ENCODE data around the gene MDH2. TPM values are rescaled to one million over a fixed set of nuclear protein-coding genes. Genes with fewer than 3 reads are reported as not detected.
"Not testable (repeated sequence)": the region's sequence is repeated elsewhere in the genome, so short reads cannot be mapped to it uniquely, and the experiment has no call there.

MDH2 gene
- total RNA-seq, 4 donors from 2014 or later, result 92.5 to 160 (median 131) TPM

- TF ChIP-seq CTCF (IDR thresholded peaks at IDR 0.05), result peak; percentile 84 to 91 (median 88)
- TF ChIP-seq POLR2A (IDR thresholded peaks at IDR 0.05), result no peak
- Histone ChIP-seq H3K4me1 (peaks cover 0 to 4% (median 0%) of the 10 kb centered on the region in 3 donors), H3K36me3 (peaks cover 0 to 56% (median 0%) of the 10 kb centered on the region in 3 donors), H3K4me3 (no peak overlapping the region), H3K27me3 (no peaks in the 10 kb centered on the region), H3K27ac (no peak overlapping the region), H3K9me3 (no peaks in the 10 kb centered on the region)
- 47 to 52% methylated on average over 6 of the region's 6 CpGs for WGBS, 2 donors
- intact Hi-C loops (cut with DNase I), result loop anchor here (5.0 kb wide), 1 partner anchor 153 kb away; no protein-coding TSS in a partner anchor
- DNase-seq, result no peak
These were observed 27.7 kb upstream of the MDH2 start for GRCh38 chr7:76020031-76020714.

GRCh38 chr7:76022026-76022780 is 25.7 kb upstream of the MDH2 start:
- no peak overlapping the region for H3K4me3 ChIP-seq
- peaks cover 0 to 71% (median 0%) of the 10 kb centered on the region in 3 donors for H3K36me3 ChIP-seq
- no peak overlapping the region for H3K27ac ChIP-seq
- no peak for DNase-seq
- no peaks in the 10 kb centered on the region for H3K27me3 ChIP-seq
- no peaks in the 10 kb centered on the region for H3K9me3 ChIP-seq
- intact Hi-C loops (cut with DNase I), result loop anchor here (5.0 kb wide), 1 partner anchor 155 kb away; no protein-coding TSS in a partner anchor
- 96 to 97% methylated on average over 7 of the region's 7 CpGs for WGBS, 2 donors
- peaks cover 0 to 4% (median 0%) of the 10 kb centered on the region in 3 donors for H3K4me1 ChIP-seq
- TF ChIP-seq CTCF (IDR thresholded peaks at IDR 0.05) (no peak), POLR2A (IDR thresholded peaks at IDR 0.05) (no peak)

- TF ChIP-seq CTCF (IDR thresholded peaks at IDR 0.05), result no peak
- TF ChIP-seq POLR2A (IDR thresholded peaks at IDR 0.05), result no peak
- H3K27ac ChIP-seq, result no peak overlapping the region
- no peaks in the 10 kb centered on the region for H3K9me3 ChIP-seq
- intact Hi-C loops (cut with DNase I), result loop anchor here (5.0 kb wide), 1 partner anchor 156 kb away; no protein-coding TSS in a partner anchor
- H3K36me3 ChIP-seq, result peaks cover 0 to 76% (median 0%) of the 10 kb centered on the region in 3 donors
- WGBS, 2 donors, result 33 to 56% methylated on average over 4 of the region's 4 CpGs
- no peak overlapping the region for H3K4me3 ChIP-seq
- no peaks in the 10 kb centered on the region for H3K27me3 ChIP-seq
- peaks cover 0 to 4% (median 0%) of the 10 kb centered on the region in 3 donors for H3K4me1 ChIP-seq
- no peak for DNase-seq
These were observed 24.9 kb upstream of the MDH2 start for GRCh38 chr7:76023002-76023401.

- TF ChIP-seq CTCF (IDR thresholded peaks at IDR 0.05), result peak in 1 of 6 experiments; percentile 35
- H3K27ac ChIP-seq; H3K4me1 ChIP-seq; DNase-seq; H3K9me3 ChIP-seq; intact Hi-C loops (cut with DNase I); H3K4me3 ChIP-seq; H3K27me3 ChIP-seq: not testable (repeated sequence)
- WGBS, 2 donors, result 81 to 96% methylated on average over 6 to 7 of the region's 7 CpGs
- H3K36me3 ChIP-seq, result peaks cover 0 to 49% (median 0%) of the 10 kb centered on the region in 3 donors
These were observed 18.2 kb upstream of the MDH2 start for GRCh38 chr7:76029682-76030081.

- TF ChIP-seq CTCF (IDR thresholded peaks at IDR 0.05) (no peak), POLR2A (IDR thresholded peaks at IDR 0.05) (no peak)
- 93 to 100% methylated on average over 1 of the region's 1 CpG for WGBS, 2 donors
- peaks cover 0 to 32% (median 0%) of the 10 kb centered on the region in 3 donors for H3K36me3 ChIP-seq
- peaks cover 0 to under 1% (median 0%) of the 10 kb centered on the region in 3 donors for H3K4me1 ChIP-seq
- no peak for DNase-seq
- intact Hi-C loops (cut with DNase I), result no loop called here
- H3K27me3 ChIP-seq, result no peaks in the 10 kb centered on the region
- H3K9me3 ChIP-seq, result no peaks in the 10 kb centered on the region
- no peak overlapping the region for H3K27ac ChIP-seq
- H3K4me3 ChIP-seq, result no peak overlapping the region
These were observed 15.9 kb upstream of the MDH2 start for GRCh38 chr7:76031964-76032363.

Measured in esophagus squamous epithelium (tissue), 5 donors.